IMR-90 (cell line): ENCODE results near the gene PSRC1. TPM values are rescaled to one million over a fixed set of nuclear protein-coding genes. Genes with fewer than 3 reads are reported as not detected.

Experiments
- ATAC-seq: fragments of 200-7000 bp; cut with Tn5 transposase; 2 replicates; pipeline ENCODE4 v1.9.1; 2020; ENCODE audit warnings: low read depth, mild to moderate bottlenecking, moderate library complexity
- BruUV-seq: library from RNA; stranded (reverse); fragments of 400-500 nt; replicated peaks from 2 replicates; lab custom pipeline; 2021; lab: Mats Ljungman, UMichigan
- CTCF ChIA-PET: fragments of 300-600 bp; formaldehyde crosslinking; extraction: SDS; loops from one replicate; lab custom pipeline; 2021; ENCODE audit warnings: antibody characterized with exemption; lab: Yijun Ruan, JAX
- POLR2A ChIA-PET: fragments of 300-600 bp; sonication (Branson Sonifier 250); formaldehyde crosslinking; loops from one replicate; lab custom pipeline; 2022; ENCODE audit warnings: antibody characterized with exemption; ENCODE audit not compliant: unreplicated experiment; lab: Charles Lee
- DNase-seq: peaks from one replicate; pipeline ENCODE4 v3.0.0; 2013
- H2AFZ ChIP-seq: replicated peaks from 2 replicates; pipeline ENCODE3; 2013; ENCODE audit warnings: low read length, mild to moderate bottlenecking; ENCODE audit not compliant: poor library complexity
- H2AK5ac ChIP-seq: 2 replicates; pipeline ENCODE4 v1.6.1; 2013; ENCODE audit warnings: low read depth, low read length, inconsistent platforms
- H2AK9ac ChIP-seq: replicated peaks from 2 replicates; pipeline ENCODE3; 2013; ENCODE audit warnings: mild to moderate bottlenecking, low read depth, low read length, moderate library complexity; ENCODE audit not compliant: poor library complexity
- H2BK120ac ChIP-seq: 2 replicates; pipeline ENCODE4 v1.6.1; 2013; ENCODE audit warnings: low read depth, low read length, inconsistent platforms
- H2BK15ac ChIP-seq: 3 replicates; pipeline ENCODE4 v1.6.1; 2013; ENCODE audit warnings: low read depth, low read length, inconsistent platforms
- H2BK20ac ChIP-seq: 2 replicates; pipeline ENCODE4 v1.6.1; 2013; ENCODE audit warnings: low read depth, mild to moderate bottlenecking, inconsistent platforms, low read length, moderate library complexity
- H2BK5ac ChIP-seq: 2 replicates; pipeline ENCODE4 v1.6.1; 2013; ENCODE audit warnings: mild to moderate bottlenecking, low read depth, low read length, inconsistent platforms; ENCODE audit not compliant: poor library complexity, severe bottlenecking
- H3K14ac ChIP-seq: replicated peaks from 2 replicates; pipeline ENCODE4 v1.6.1; 2013; ENCODE audit warnings: low read depth, low read length, inconsistent platforms
- H3K18ac ChIP-seq: 2 replicates; pipeline ENCODE4 v1.6.1; 2013; ENCODE audit warnings: low read depth, low read length, control low read depth
- H3K23ac ChIP-seq: 2 replicates; pipeline ENCODE4 v1.6.1; 2013; ENCODE audit warnings: low read depth, low read length, inconsistent platforms
- H3K27ac ChIP-seq: 2 replicates; pipeline ENCODE4 v1.5.1; 2013; ENCODE audit warnings: mild to moderate bottlenecking, control low read depth, low read length; ENCODE audit not compliant: insufficient read depth
- H3K27me3 ChIP-seq: 2 replicates; pipeline ENCODE4 v1.6.1; 2013; ENCODE audit warnings: low read length; ENCODE audit not compliant: control insufficient read depth, insufficient read depth
- H3K36me3 ChIP-seq: 2 replicates; pipeline ENCODE4 v1.6.1; 2013; ENCODE audit warnings: low read length, mixed read lengths; ENCODE audit not compliant: control insufficient read depth, insufficient read depth
- H3K4ac ChIP-seq: 2 replicates; pipeline ENCODE4 v1.6.1; 2013; ENCODE audit warnings: low read depth, low read length, inconsistent platforms
- H3K4me1 ChIP-seq: 2 replicates; pipeline ENCODE4 v1.6.1; 2013; ENCODE audit warnings: low read length, mixed read lengths; ENCODE audit not compliant: control insufficient read depth, insufficient read depth
- H3K4me2 ChIP-seq: 2 replicates; pipeline ENCODE4 v1.6.1; 2013; ENCODE audit warnings: low read depth, mild to moderate bottlenecking, control low read depth, low read length, moderate library complexity
- H3K4me3 ChIP-seq: 2 replicates; pipeline ENCODE4 v1.5.1; 2013; ENCODE audit warnings: low read depth, mild to moderate bottlenecking, control low read depth, low read length, moderate library complexity; ENCODE audit not compliant: insufficient read depth
- H3K56ac ChIP-seq: 2 replicates; pipeline ENCODE4 v1.6.1; 2013; ENCODE audit warnings: low read length, inconsistent platforms; ENCODE audit not compliant: insufficient read depth; ENCODE audit errors: extremely low read depth
- H3K79me1 ChIP-seq, 2 experiments: 2 replicates each; pipeline ENCODE4 v1.6.1; 2013; ENCODE audit warnings: low read length in 2 of 2, inconsistent platforms in 1 of 2, low read depth in 1 of 2
- H3K9ac ChIP-seq: 2 replicates; pipeline ENCODE4 v1.6.1; 2013; ENCODE audit warnings: low read depth, low read length, control low read depth
- H3K9me1 ChIP-seq: 2 replicates; pipeline ENCODE4 v1.6.1; 2013; ENCODE audit warnings: low read length, inconsistent platforms; ENCODE audit not compliant: insufficient read depth
- H3K9me3 ChIP-seq: 2 replicates; pipeline ENCODE4 v1.6.1; 2013; ENCODE audit warnings: low read length; ENCODE audit not compliant: control insufficient read depth, insufficient read depth
- H4K20me1 ChIP-seq: 2 replicates; pipeline ENCODE4 v1.6.1; 2013; ENCODE audit warnings: low read length, inconsistent platforms; ENCODE audit not compliant: insufficient read depth
- H4K5ac ChIP-seq: 2 replicates; pipeline ENCODE4 v1.6.1; 2013; ENCODE audit warnings: mild to moderate bottlenecking, low read depth, low read length, control low read depth
- H4K8ac ChIP-seq, 2 experiments: 2 replicates each; pipeline ENCODE4 v1.6.1; 2013; ENCODE audit warnings: low read depth in 2 of 2, low read length in 2 of 2, control low read depth in 1 of 2, inconsistent platforms in 1 of 2
- H4K91ac ChIP-seq: 2 replicates; pipeline ENCODE4 v1.6.1; 2013; ENCODE audit warnings: low read depth, low read length, inconsistent platforms; ENCODE audit not compliant: insufficient read depth
- BHLHE40 ChIP-seq: fragments of 150-350 bp; IDR thresholded peaks from 2 replicates; pipeline ENCODE4 v1.6.1; 2016; ENCODE audit warnings: mild to moderate bottlenecking, low read depth, low read length
- CTCF ChIP-seq: conservative IDR thresholded peaks from 2 replicates; pipeline ENCODE4 v1.5.1; 2012; ENCODE audit warnings: mild to moderate bottlenecking, low read depth, low read length, improper control_type of control experiment
- MXI1 ChIP-seq: IDR thresholded peaks from 2 replicates; pipeline ENCODE4 v1.6.1; 2012; ENCODE audit warnings: low read depth, mild to moderate bottlenecking, low read length, moderate library complexity, borderline replicate concordance
- POLR2A ChIP-seq: IDR thresholded peaks from 2 replicates; pipeline ENCODE4 v1.6.1; 2012; ENCODE audit warnings: mild to moderate bottlenecking, low read depth, low read length
- RFX5 ChIP-seq: IDR thresholded peaks from 2 replicates; pipeline ENCODE4 v1.8.0; 2012; ENCODE audit warnings: low read depth, mild to moderate bottlenecking, low read length, moderate library complexity
- SMC3 ChIP-seq: fragments of 150-350 bp; IDR thresholded peaks from 2 replicates; pipeline ENCODE4 v1.6.1; 2016; ENCODE audit warnings: low read depth, mild to moderate bottlenecking, antibody characterized with exemption, low read length, moderate library complexity
- WGBS, 2 experiments: methylation state at CpG; one replicate each; pipeline versions ENCODE4 v1.1.5 to v1.1.7; 2013; ENCODE audit warnings: missing lambda C conversion rate in 2 of 2; ENCODE audit not compliant: insufficient read length in 1 of 2; ENCODE audit errors: extremely low coverage in 2 of 2; 5-methylcytosine and 5-hydroxymethylcytosine counted together
- dilution Hi-C: fragments of 300-500 bp; cut with HindIII; formaldehyde crosslinking; loops from one replicate; pipeline ENCODE4 v1.14.3; 2018; ENCODE audit warnings: low sequenced_read_pairs; ENCODE audit not compliant: unreplicated experiment
- in situ Hi-C: fragments of 300-500 bp; cut with MboI; formaldehyde crosslinking; loops from 3 replicates; pipeline ENCODE4 v1.14.3; 2019; ENCODE audit warnings: low sequenced_read_pairs, inconsistent platforms, mixed read lengths
- intact Hi-C: fragments of 100-400 bp; cut with micrococcal nuclease; formaldehyde crosslinking; loops from 2 replicates; pipeline ENCODE4 v1.10.0; 2022
- polyA plus RNA-seq, 3 experiments: library from polyadenylated mRNA; depleted of rRNA; stranded (reverse); fragments of >200 nt; gene quantifications; 2 replicates each; pipeline ENCODE4 v1.2.3, GENCODE V29; 2012; ENCODE audit warnings: low replicate concordance in 1 of 3
- total RNA-seq: library from RNA; depleted of rRNA; stranded (reverse); fragments of >200 nt; gene quantifications from 2 replicates; pipeline ENCODE4 v1.2.3, GENCODE V29; 2012

The PSRC1 gene
- total and polyA plus RNA-seq, 2 of the 4 experiments (the other 2 are of a cell fraction): 34.6 to 40.3 TPM

- Histone ChIP-seq H2BK120ac (peak overlapping the region; percentile 74), H3K56ac (no peak overlapping the region; the same call in 1 of the 2 replicates), H4K91ac (peak overlapping the region; percentile 76), H4K8ac (peak overlapping the region; percentile 84 to 87), H3K4me3 (no peak overlapping the region), H3K9me1 (no peaks in the 10 kb centered on the region; the same call in 1 of the 2 replicates), H3K79me1 (0 out of 4 replicates have a peak, but pooled peaks cover 0 to 8% of the 10 kb centered on the region in 2 experiments), H2BK20ac (peak overlapping the region; percentile 51; the same call in 1 of the 2 replicates), H4K5ac (peak overlapping the region; percentile 80), H3K27ac (peak overlapping the region; percentile 20), H3K27me3 (no peaks in the 10 kb centered on the region), H3K9ac (0 out of 2 replicates have a peak overlapping the region, but pooled peaks have one; percentile 15), H3K23ac (peak overlapping the region; percentile 59; the same call in 1 of the 2 replicates), H3K4me2 (no peak overlapping the region), H3K9me3 (no peaks in the 10 kb centered on the region), H3K18ac (peak overlapping the region; percentile 49; the same call in 1 of the 2 replicates), H2AK5ac (peak overlapping the region; percentile 79; the same call in 1 of the 2 replicates), H3K4ac (peak overlapping the region; percentile 74), H2AFZ (peak overlapping the region; percentile 89), H2BK5ac (peak overlapping the region; percentile 19), H4K20me1 (no peaks in the 10 kb centered on the region), H2AK9ac (peak overlapping the region; percentile 95), H3K14ac (peak overlapping the region; percentile 82), H3K36me3 (no peaks in the 10 kb centered on the region), H2BK15ac (peak overlapping the region; percentile 66; the same call in 2 of the 3 replicates), H3K4me1 (peaks cover 19% of the 10 kb centered on the region)
- dilution Hi-C loops (no loop called here), intact Hi-C loops (no loop called here), in situ Hi-C loops (no loop called here)
- DNase-seq (no peak), ATAC-seq (peak; percentile 35)
- WGBS, 2 experiments: 62% methylated on average over 4 of the region's 9 CpGs; no CpG with 5 or more reads in 1 of the 2 experiments
- ChIA-PET CTCF (interaction anchor here (1.2 to 1.3 kb wide), 2 partner anchors 10 to 53 kb away, joined by 3 to 6 read pairs; no protein-coding TSS in a partner anchor), POLR2A (no interaction called here)
- no TSS peak for BruUV-seq
- TF ChIP-seq RFX5: no peak
- TF ChIP-seq SMC3: no peak
- TF ChIP-seq BHLHE40: no peak
- TF ChIP-seq POLR2A: no peak
- 0 out of 2 replicates have a peak, but pooled peaks have one; percentile 2 for TF ChIP-seq CTCF
- TF ChIP-seq MXI1: no peak
Observed at GRCh38 chr1:109253803-109254620, 28.9 kb downstream of the PSRC1 start.
